HL-60 (cell line): Measurements from ENCODE around the gene SCYGR8.
A peak's percentile ranks its signal among the peaks of the same experiment; 100 is the strongest.

ENCODE experiments used
- DNase-seq, 2 experiments: peaks; one replicate each; pipeline ENCODE4 v3.0.0-alpha.2; 2010 to 2020; ENCODE audit warnings: low read depth in 1 of 2, low spot score in 1 of 2
- H3K27ac ChIP-seq: fragments of 250-450 bp; sonication (Bioruptor Pico); replicated peaks from 2 replicates; pipeline ENCODE4 v1.5.1; 2020; ENCODE audit warnings: mild to moderate bottlenecking, moderate library complexity
- H3K27me3 ChIP-seq: fragments of 250-450 bp; sonication (Bioruptor Pico); 2 replicates; pipeline ENCODE4 v1.5.1; 2021; ENCODE audit warnings: mild to moderate bottlenecking, moderate library complexity; ENCODE audit not compliant: insufficient read depth, poor library complexity, severe bottlenecking
- H3K4me3 ChIP-seq: replicated peaks from 2 replicates; pipeline ENCODE4 v1.5.1; 2011; ENCODE audit warnings: mild to moderate bottlenecking, control low read depth, low read length; ENCODE audit not compliant: insufficient read depth
- CTCF ChIP-seq: IDR thresholded peaks from one replicate; pipeline ENCODE4 v1.5.1; 2011; ENCODE audit warnings: low read length, control low read depth, inconsistent platforms; ENCODE audit not compliant: insufficient read depth
- GABPA ChIP-seq: IDR thresholded peaks from 2 replicates; pipeline ENCODE4 v1.6.1; 2012; ENCODE audit warnings: low read depth
- POLR2AphosphoS5 ChIP-seq: IDR thresholded peaks from 2 replicates; pipeline ENCODE4 v1.6.1; 2012; ENCODE audit warnings: low read depth
- REST ChIP-seq: IDR thresholded peaks from 2 replicates; pipeline ENCODE4 v1.6.1; 2012; ENCODE audit warnings: low read depth; ENCODE audit not compliant: insufficient replicate concordance
- SPI1 ChIP-seq: IDR thresholded peaks from 2 replicates; pipeline ENCODE4 v1.6.1; 2012; ENCODE audit warnings: low read depth, mild to moderate bottlenecking, borderline replicate concordance

SCYGR8 gene

GRCh38 chr2:227765788-227766372 is 20.2 kb downstream of the SCYGR8 start:
- Histone ChIP-seq H3K27me3 (no peaks in the 10 kb centered on the region), H3K4me3 (no peak overlapping the region), H3K27ac (no peak overlapping the region)
- no peak for DNase-seq
- no peak for TF ChIP-seq REST

GRCh38 chr2:227766373-227766883 is 20.7 kb downstream of the SCYGR8 start:
- DNase-seq: peak; percentile 15 to 64
- TF ChIP-seq CTCF (peak; percentile 51), GABPA (no peak)
- no peak overlapping the region for H3K27ac ChIP-seq

GRCh38 chr2:227767830-227768229 is 22.1 kb downstream of the SCYGR8 start:
- DNase-seq: no peak
- H3K4me3 ChIP-seq: no peak overlapping the region
- no peaks in the 10 kb centered on the region for H3K27me3 ChIP-seq
- no peak overlapping the region for H3K27ac ChIP-seq
- TF ChIP-seq REST: no peak
- TF ChIP-seq SPI1: no peak
- TF ChIP-seq GABPA: no peak
- TF ChIP-seq CTCF: no peak
- no peak for TF ChIP-seq POLR2AphosphoS5

More at GRCh38 chr2:227766373-227766883, 20.7 kb downstream of the SCYGR8 start:
- Histone ChIP-seq H3K27me3 (no peaks in the 10 kb centered on the region), H3K4me3 (no peak overlapping the region)

GRCh38 chr2:227772197-227772661 is 26.5 kb downstream of the SCYGR8 start:
- Histone ChIP-seq H3K27me3 (no peaks in the 10 kb centered on the region), H3K4me3 (no peak overlapping the region), H3K27ac (no peak overlapping the region)
- TF ChIP-seq CTCF: no peak
- no peak for TF ChIP-seq REST
- TF ChIP-seq SPI1: no peak
- TF ChIP-seq GABPA: no peak
- no peak for TF ChIP-seq POLR2AphosphoS5
- no peak for DNase-seq
